Liver (tissue), 9 donors: ENCODE results near the gene EPB41L4B. TPM values are rescaled to one million over a fixed set of nuclear protein-coding genes. Genes with fewer than 3 reads are reported as not detected.

Source experiments
- DNase-seq: peaks from one replicate; pipeline ENCODE4 v3.0.0-alpha.2; 2017; ENCODE audit warnings: low spot score
- H3K27ac ChIP-seq, 2 donors: one replicate each; pipeline ENCODE4 v1.7.0; 2013; ENCODE audit warnings: inconsistent platforms in 2 of 2, low read length in 2 of 2, control low read depth in 1 of 2, low read depth in 1 of 2, mild to moderate bottlenecking in 1 of 2
- H3K27me3 ChIP-seq, 4 donors: one replicate each; pipeline versions ENCODE4 v1.6.1 to v1.7.0; 2013; ENCODE audit warnings: low read length in 3 of 4, inconsistent platforms in 1 of 4, mild to moderate bottlenecking in 1 of 4, moderate library complexity in 1 of 4; ENCODE audit not compliant: control insufficient read depth in 4 of 4, insufficient read depth in 4 of 4
- H3K36me3 ChIP-seq, 4 donors: one replicate each; pipeline versions ENCODE4 v1.6.1 to v1.7.0; 2013; ENCODE audit warnings: low read length in 3 of 4, mild to moderate bottlenecking in 3 of 4, low read depth in 1 of 4, moderate library complexity in 1 of 4; ENCODE audit not compliant: control insufficient read depth in 4 of 4, insufficient read depth in 3 of 4
- H3K4me1 ChIP-seq, 4 donors: one replicate each; pipeline versions ENCODE4 v1.6.1 to v1.7.0; 2013; ENCODE audit warnings: low read length in 3 of 4, mild to moderate bottlenecking in 3 of 4, moderate library complexity in 1 of 4; ENCODE audit not compliant: control insufficient read depth in 4 of 4, insufficient read depth in 4 of 4
- H3K4me3 ChIP-seq, 3 donors: one replicate each; pipeline versions ENCODE4 v1.6.1 to v1.7.0; 2013; ENCODE audit warnings: low read length in 3 of 3, control low read depth in 1 of 3, low read depth in 1 of 3, mild to moderate bottlenecking in 1 of 3
- H3K9ac ChIP-seq, 2 donors: one replicate each; pipeline ENCODE4 v1.7.0; 2013; ENCODE audit warnings: low read length in 2 of 2, mild to moderate bottlenecking in 2 of 2, moderate library complexity in 2 of 2, control low read depth in 1 of 2, low read depth in 1 of 2
- H3K9me3 ChIP-seq, 4 donors: one replicate each; pipeline versions ENCODE4 v1.6.1 to v1.7.0; 2013; ENCODE audit warnings: low read length in 3 of 4; ENCODE audit not compliant: control insufficient read depth in 4 of 4
- ATF3 ChIP-seq: IDR thresholded peaks from 2 replicates; pipeline ENCODE4 v1.6.1; 2016; ENCODE audit warnings: antibody characterized with exemption
- EGR1 ChIP-seq, 2 donors: IDR thresholded peaks; 2 replicates each; pipeline ENCODE4 v1.6.1; 2016 to 2018; ENCODE audit warnings: antibody characterized with exemption in 2 of 2, low read depth in 2 of 2
- FOXA1 ChIP-seq: IDR thresholded peaks from 2 replicates; pipeline ENCODE4 v1.6.1; 2016; ENCODE audit warnings: antibody characterized with exemption
- FOXA2 ChIP-seq: IDR thresholded peaks from 2 replicates; pipeline ENCODE4 v1.6.1; 2016; ENCODE audit warnings: antibody characterized with exemption
- GABPA ChIP-seq, 2 donors: IDR thresholded peaks in 1 of 2; conservative IDR thresholded peaks in 1 of 2; 2 replicates each; pipeline ENCODE4 v1.6.1; 2016; ENCODE audit warnings: antibody characterized with exemption in 2 of 2, mild to moderate bottlenecking in 1 of 2, moderate library complexity in 1 of 2
- HNF4A ChIP-seq, 2 donors: conservative IDR thresholded peaks; 2 replicates each; pipeline ENCODE4 v1.6.1; 2016; ENCODE audit warnings: antibody characterized with exemption in 2 of 2, mild to moderate bottlenecking in 2 of 2
- HNF4G ChIP-seq: IDR thresholded peaks from 2 replicates; pipeline ENCODE4 v1.6.1; 2016; ENCODE audit warnings: antibody characterized with exemption
- JUND ChIP-seq, 2 donors: IDR thresholded peaks; 2 replicates each; pipeline ENCODE4 v1.6.1; 2016; ENCODE audit warnings: antibody characterized with exemption in 2 of 2
- NR2F2 ChIP-seq: IDR thresholded peaks from 2 replicates; pipeline ENCODE4 v1.6.1; 2016; ENCODE audit warnings: antibody characterized with exemption
- RAD21 ChIP-seq, 2 donors: IDR thresholded peaks; 2 replicates each; pipeline ENCODE4 v1.6.1; 2016; ENCODE audit warnings: antibody characterized with exemption in 2 of 2, mild to moderate bottlenecking in 2 of 2
- REST ChIP-seq: IDR thresholded peaks from 2 replicates; pipeline ENCODE4 v1.6.1; 2016; ENCODE audit warnings: antibody characterized with exemption, mild to moderate bottlenecking
- RXRA ChIP-seq, 2 donors: IDR thresholded peaks; 2 replicates each; pipeline ENCODE4 v1.6.1; 2017 to 2018; ENCODE audit warnings: antibody characterized with exemption in 2 of 2, mild to moderate bottlenecking in 1 of 2
- SP1 ChIP-seq: IDR thresholded peaks from 2 replicates; pipeline ENCODE4 v1.6.1; 2018; ENCODE audit warnings: antibody characterized with exemption, mild to moderate bottlenecking
- TAF1 ChIP-seq: conservative IDR thresholded peaks from 2 replicates; pipeline ENCODE4 v1.6.1; 2016; ENCODE audit warnings: antibody characterized with exemption, mild to moderate bottlenecking
- WGBS: extraction: QIAGEN DNeasy Blood & Tissue Kit; methylation state at CpG from one replicate; pipeline ENCODE4 v1.1.7; 2013; 5-methylcytosine and 5-hydroxymethylcytosine counted together
- polyA plus RNA-seq, 2 donors: library from polyadenylated mRNA; stranded (reverse) in 1 of 2; unstranded in 1 of 2; fragments of 200-250 nt in 1 of 2; fragments of >200 nt in 1 of 2; fragmentation: Nextera tagmentation in 1 of 2; extraction: Ambion mirVana in 1 of 2; gene quantifications; one replicate each; pipeline versions ENCODE4 v1.2.1 to v1.2.3, GENCODE V29; 2013 to 2015
- total RNA-seq, 2 donors: library from RNA; depleted of rRNA; stranded (reverse); fragments of >200 nt; gene quantifications; one replicate each; pipeline ENCODE4 v1.2.3, GENCODE V29; 2014
- TF ChIP-seq, protein P1 (sequence below): fragments of 150-350 bp; IDR thresholded peaks from 2 replicates; pipeline ENCODE4 v1.5.1; 2017; ENCODE audit warnings: improper control_type of control experiment, low read depth, low read length; ENCODE audit not compliant: missing input control
- TF ChIP-seq, protein P2 (sequence below): IDR thresholded peaks from 2 replicates; pipeline ENCODE4 v1.6.1; 2016; ENCODE audit warnings: antibody characterized with exemption
- TF ChIP-seq, protein P3 (sequence below): IDR thresholded peaks from 2 replicates; pipeline ENCODE4 v1.6.1; 2016; ENCODE audit warnings: antibody characterized with exemption
- donor health status: healthy.
- donor health status: healthy.
- donor health status: healthy.
- donor health status: healthy.
- donor health status: healthy.

EPB41L4B gene
- total and polyA plus RNA-seq, 4 donors = 9.9 to 42.6 (median 23.9) TPM

- peaks cover 3 to 21% (median 7%) of the 10 kb centered on the region in 4 donors for H3K36me3 ChIP-seq
- no peak overlapping the region for H3K4me3 ChIP-seq
- no peak overlapping the region for H3K27ac ChIP-seq
- 85% methylated on average over 2 of the region's 2 CpGs for WGBS
- no peak overlapping the region for H3K9ac ChIP-seq
- no peaks in the 10 kb centered on the region for H3K27me3 ChIP-seq
- peaks cover 6 to 26% (median 16%) of the 10 kb centered on the region in 4 donors for H3K4me1 ChIP-seq
- H3K9me3 ChIP-seq = no peaks in the 10 kb centered on the region
- DNase-seq = no peak
- TF ChIP-seq, protein P1, sequence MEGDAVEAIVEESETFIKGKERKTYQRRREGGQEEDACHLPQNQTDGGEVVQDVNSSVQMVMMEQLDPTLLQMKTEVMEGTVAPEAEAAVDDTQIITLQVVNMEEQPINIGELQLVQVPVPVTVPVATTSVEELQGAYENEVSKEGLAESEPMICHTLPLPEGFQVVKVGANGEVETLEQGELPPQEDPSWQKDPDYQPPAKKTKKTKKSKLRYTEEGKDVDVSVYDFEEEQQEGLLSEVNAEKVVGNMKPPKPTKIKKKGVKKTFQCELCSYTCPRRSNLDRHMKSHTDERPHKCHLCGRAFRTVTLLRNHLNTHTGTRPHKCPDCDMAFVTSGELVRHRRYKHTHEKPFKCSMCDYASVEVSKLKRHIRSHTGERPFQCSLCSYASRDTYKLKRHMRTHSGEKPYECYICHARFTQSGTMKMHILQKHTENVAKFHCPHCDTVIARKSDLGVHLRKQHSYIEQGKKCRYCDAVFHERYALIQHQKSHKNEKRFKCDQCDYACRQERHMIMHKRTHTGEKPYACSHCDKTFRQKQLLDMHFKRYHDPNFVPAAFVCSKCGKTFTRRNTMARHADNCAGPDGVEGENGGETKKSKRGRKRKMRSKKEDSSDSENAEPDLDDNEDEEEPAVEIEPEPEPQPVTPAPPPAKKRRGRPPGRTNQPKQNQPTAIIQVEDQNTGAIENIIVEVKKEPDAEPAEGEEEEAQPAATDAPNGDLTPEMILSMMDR = no peak
- TF ChIP-seq, protein P2, sequence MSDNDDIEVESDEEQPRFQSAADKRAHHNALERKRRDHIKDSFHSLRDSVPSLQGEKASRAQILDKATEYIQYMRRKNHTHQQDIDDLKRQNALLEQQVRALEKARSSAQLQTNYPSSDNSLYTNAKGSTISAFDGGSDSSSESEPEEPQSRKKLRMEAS = no peak
- TF ChIP-seq EGR1 (IDR thresholded peaks at IDR 0.05; ENCODE audit: low read depth in 2 of 2) = no peak
- no peak for TF ChIP-seq SP1
- TF ChIP-seq REST = no peak
- TF ChIP-seq FOXA2 = no peak
- TF ChIP-seq GABPA (IDR thresholded peaks at IDR 0.05 in 1 of 2, conservative IDR thresholded peaks at IDR 0.05 in 1 of 2) = no peak
- TF ChIP-seq JUND (IDR thresholded peaks at IDR 0.05) = no peak
- TF ChIP-seq, protein P3, sequence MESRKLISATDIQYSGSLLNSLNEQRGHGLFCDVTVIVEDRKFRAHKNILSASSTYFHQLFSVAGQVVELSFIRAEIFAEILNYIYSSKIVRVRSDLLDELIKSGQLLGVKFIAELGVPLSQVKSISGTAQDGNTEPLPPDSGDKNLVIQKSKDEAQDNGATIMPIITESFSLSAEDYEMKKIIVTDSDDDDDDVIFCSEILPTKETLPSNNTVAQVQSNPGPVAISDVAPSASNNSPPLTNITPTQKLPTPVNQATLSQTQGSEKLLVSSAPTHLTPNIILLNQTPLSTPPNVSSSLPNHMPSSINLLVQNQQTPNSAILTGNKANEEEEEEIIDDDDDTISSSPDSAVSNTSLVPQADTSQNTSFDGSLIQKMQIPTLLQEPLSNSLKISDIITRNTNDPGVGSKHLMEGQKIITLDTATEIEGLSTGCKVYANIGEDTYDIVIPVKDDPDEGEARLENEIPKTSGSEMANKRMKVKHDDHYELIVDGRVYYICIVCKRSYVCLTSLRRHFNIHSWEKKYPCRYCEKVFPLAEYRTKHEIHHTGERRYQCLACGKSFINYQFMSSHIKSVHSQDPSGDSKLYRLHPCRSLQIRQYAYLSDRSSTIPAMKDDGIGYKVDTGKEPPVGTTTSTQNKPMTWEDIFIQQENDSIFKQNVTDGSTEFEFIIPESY = no peak
- no peak for TF ChIP-seq HNF4G
- no peak for TF ChIP-seq TAF1
- TF ChIP-seq RXRA (IDR thresholded peaks at IDR 0.05) = no peak
- no peak for TF ChIP-seq HNF4A (conservative IDR thresholded peaks at IDR 0.05)
- TF ChIP-seq NR2F2 = no peak
- TF ChIP-seq FOXA1 = no peak
These were observed 78.1 kb downstream of the EPB41L4B start for GRCh38 chr9:109242741-109243140.

- Histone ChIP-seq H3K4me1 (peaks cover 3 to 20% (median 9%) of the 10 kb centered on the region in 4 donors), H3K27me3 (no peaks in the 10 kb centered on the region), H3K36me3 (peaks cover 3 to 21% (median 8%) of the 10 kb centered on the region in 4 donors), H3K9ac (no peak overlapping the region), H3K4me3 (no peak overlapping the region), H3K9me3 (no peaks in the 10 kb centered on the region), H3K27ac (no peak overlapping the region)
- no peak for TF ChIP-seq EGR1 (IDR thresholded peaks at IDR 0.05; ENCODE audit: low read depth in 2 of 2)
- no peak for TF ChIP-seq ATF3
- no peak for TF ChIP-seq REST
- no peak for TF ChIP-seq HNF4G
- TF ChIP-seq TAF1 = no peak
- TF ChIP-seq RAD21 (IDR thresholded peaks at IDR 0.05) = no peak
- TF ChIP-seq, protein P2 = no peak
- no peak for TF ChIP-seq RXRA (IDR thresholded peaks at IDR 0.05)
- no peak for TF ChIP-seq GABPA (IDR thresholded peaks at IDR 0.05 in 1 of 2, conservative IDR thresholded peaks at IDR 0.05 in 1 of 2)
- no peak for TF ChIP-seq SP1
- TF ChIP-seq JUND (IDR thresholded peaks at IDR 0.05) = no peak
- TF ChIP-seq, protein P3 = no peak
- WGBS = 71% methylated on average over 2 of the region's 2 CpGs
- no peak for DNase-seq
These were observed 78.8 kb downstream of the EPB41L4B start for GRCh38 chr9:109242014-109242413.
